ENCODE results near the gene CCDC50. TPM values are rescaled to one million over a fixed set of nuclear protein-coding genes. Genes with fewer than 3 reads are reported as not detected.

Gene CCDC50
- total and polyA plus RNA-seq, 7 donors = 20.8 to 128 (median 103) TPM

GRCh38 chr3:191314109-191314728, 15.0 kb upstream of the CCDC50 start:
- Histone ChIP-seq H3K4me1 (no peaks in the 10 kb centered on the region), H3K27ac (no peak overlapping the region), H3K36me3 (no peaks in the 10 kb centered on the region), H3K27me3 (no peaks in the 10 kb centered on the region), H3K4me3 (no peak overlapping the region), H3K9me3 (no peaks in the 10 kb centered on the region)
- WGBS, 2 donors = 80 to 93% methylated on average over 5 of the region's 5 CpGs
- TF ChIP-seq EP300 (IDR thresholded peaks at IDR 0.05) = no peak
- no peak for TF ChIP-seq POLR2AphosphoS5 (IDR thresholded peaks at IDR 0.05)
- TF ChIP-seq POLR2A (IDR thresholded peaks at IDR 0.05) = no peak
- no peak for TF ChIP-seq CTCF (IDR thresholded peaks at IDR 0.05)
- DNase-seq = no peak
- intact Hi-C loops (cut with DNase I) = no loop called here

GRCh38 chr3:191316876-191317603, 12.2 kb upstream of the CCDC50 start:
- no peaks in the 10 kb centered on the region for H3K9me3 ChIP-seq
- no peak for TF ChIP-seq CTCF (IDR thresholded peaks at IDR 0.05)
- no peak for TF ChIP-seq EP300 (IDR thresholded peaks at IDR 0.05)
- no peak for TF ChIP-seq POLR2A (IDR thresholded peaks at IDR 0.05)
- TF ChIP-seq POLR2AphosphoS5 (IDR thresholded peaks at IDR 0.05) = no peak
- no peaks in the 10 kb centered on the region for H3K4me1 ChIP-seq
- 94 to 96% methylated on average over 40 of the region's 40 CpGs for WGBS, 2 donors
- no peak for DNase-seq
- intact Hi-C loops (cut with DNase I) = no loop called here
- H3K36me3 ChIP-seq = no peaks in the 10 kb centered on the region
- H3K27ac ChIP-seq = no peak overlapping the region
- no peaks in the 10 kb centered on the region for H3K27me3 ChIP-seq
- H3K4me3 ChIP-seq = no peak overlapping the region

GRCh38 chr3:191320316-191320715, 8.9 kb upstream of the CCDC50 start:
- Histone ChIP-seq H3K4me3 (no peak overlapping the region), H3K27ac (no peak overlapping the region), H3K9me3 (no peaks in the 10 kb centered on the region), H3K4me1 (no peaks in the 10 kb centered on the region), H3K27me3 (no peaks in the 10 kb centered on the region), H3K36me3 (no peaks in the 10 kb centered on the region)
- intact Hi-C loops (cut with DNase I) = no loop called here
- TF ChIP-seq CTCF (IDR thresholded peaks at IDR 0.05) = no peak
- TF ChIP-seq POLR2AphosphoS5 (IDR thresholded peaks at IDR 0.05) = no peak
- no peak for TF ChIP-seq POLR2A (IDR thresholded peaks at IDR 0.05)
- TF ChIP-seq EP300 (IDR thresholded peaks at IDR 0.05) = no peak
- no peak for DNase-seq
- 83 to 94% methylated on average over 5 of the region's 5 CpGs for WGBS, 2 donors

- WGBS, 2 donors = 86 to 92% methylated on average over 4 of the region's 4 CpGs
- TF ChIP-seq CTCF (IDR thresholded peaks at IDR 0.05) (no peak), POLR2AphosphoS5 (IDR thresholded peaks at IDR 0.05) (no peak), POLR2A (IDR thresholded peaks at IDR 0.05) (no peak), EP300 (IDR thresholded peaks at IDR 0.05) (no peak)
- no peaks in the 10 kb centered on the region for H3K27me3 ChIP-seq
- no peaks in the 10 kb centered on the region for H3K4me1 ChIP-seq
- no peak for DNase-seq
- H3K27ac ChIP-seq = no peak overlapping the region
- H3K9me3 ChIP-seq = no peaks in the 10 kb centered on the region
- no peaks in the 10 kb centered on the region for H3K36me3 ChIP-seq
- intact Hi-C loops (cut with DNase I) = no loop called here
- H3K4me3 ChIP-seq = no peak overlapping the region
Observed at GRCh38 chr3:191321019-191321767, 8.0 kb upstream of the CCDC50 start.
